Thyroid gland (tissue), 4 donors: ENCODE measurements around the gene PALMD. TPM values are rescaled to one million over a fixed set of nuclear protein-coding genes. Genes with fewer than 3 reads are reported as not detected.

ENCODE experiments used
- DNase-seq, 2 donors: peaks; one replicate each; pipeline ENCODE4 v3.0.0-alpha.2; 2019
- H3K27ac ChIP-seq, 3 donors: fragments of 200-600 bp; sonication (generic); 1 replicate in 2 of 3; 2 replicates in 1 of 3; pipeline ENCODE4 v1.5.1; 2016 to 2019; ENCODE audit warnings: mild to moderate bottlenecking in 1 of 3, moderate library complexity in 1 of 3
- H3K27me3 ChIP-seq: fragments of 200-600 bp; sonication (generic); one replicate; pipeline ENCODE4 v1.5.1; 2019
- H3K36me3 ChIP-seq, 2 donors: fragments of 200-600 bp; sonication (generic); one replicate each; pipeline ENCODE4 v1.5.1; 2016 to 2019
- H3K4me1 ChIP-seq, 2 donors: fragments of 200-600 bp; sonication (generic); one replicate each; pipeline ENCODE4 v1.5.1; 2017 to 2019
- H3K4me3 ChIP-seq, 3 donors: fragments of 200-600 bp; sonication (generic); replicated peaks in 1 of 3; 1 replicate in 2 of 3; 2 replicates in 1 of 3; pipeline ENCODE4 v1.5.1; 2016; ENCODE audit warnings: mild to moderate bottlenecking in 1 of 3
- H3K9me3 ChIP-seq: fragments of 200-600 bp; sonication (generic); one replicate; pipeline ENCODE4 v1.5.1; 2017
- POLR2A ChIP-seq, 2 donors: fragments of 450-650 bp; IDR thresholded peaks; one replicate each; pipeline ENCODE4 v1.6.1; 2017; ENCODE audit warnings: antibody characterized with exemption in 2 of 2, mild to moderate bottlenecking in 2 of 2, moderate library complexity in 1 of 2
- WGBS, 2 donors: methylation state at CpG; one replicate each; pipeline ENCODE4 v1.1.5; 2017; 5-methylcytosine and 5-hydroxymethylcytosine counted together
- intact Hi-C: fragments of 100-400 bp; cut with DNase I; formaldehyde crosslinking; loops from one replicate; pipeline ENCODE4 v1.15.1; 2023
- total RNA-seq, 4 donors: library from RNA; depleted of rRNA; stranded (reverse); fragments of >200 nt; gene quantifications; one replicate each; pipeline ENCODE4 v1.2.3, GENCODE V29; 2016
- TF ChIP-seq, protein P1 (sequence below), 6 experiments: fragments of 200-600 bp in 3 of 6; fragments of 450-650 bp in 3 of 6; sonication (generic) in 3 of 6; IDR thresholded peaks; one replicate each; pipeline ENCODE4 v1.5.1; 2016 to 2019; ENCODE audit warnings: antibody characterized with exemption in 6 of 6, mild to moderate bottlenecking in 2 of 6, inconsistent platforms in 1 of 6, moderate library complexity in 1 of 6

The PALMD gene
- total RNA-seq, 4 donors from 2014 or later: 6.9 to 14.1 (median 11.2) TPM

DNA sequence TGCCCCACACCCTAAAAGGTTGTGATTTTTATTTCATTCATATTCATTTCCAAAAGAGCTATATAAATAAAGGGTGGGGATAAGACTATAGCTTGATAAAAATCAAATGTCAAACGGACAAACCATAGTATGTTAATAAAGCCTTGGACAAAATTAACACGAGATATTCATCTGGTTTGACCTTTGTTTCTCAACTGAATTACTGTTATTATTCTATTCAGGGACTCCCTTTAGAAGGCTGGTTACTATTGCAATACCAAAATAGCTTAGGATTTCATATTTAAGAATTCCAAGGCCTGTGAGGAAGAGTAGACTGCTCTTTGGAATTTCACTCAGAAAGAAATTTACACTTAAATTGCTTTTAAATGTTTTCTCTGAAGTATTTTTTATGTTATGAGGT is 10.2 kb upstream of the PALMD start:
- intact Hi-C loops: no loop called here
- no peaks in the 10 kb centered on the region for H3K9me3 ChIP-seq
- H3K4me3 ChIP-seq: no peak overlapping the region
- no peak for DNase-seq
- 83 to 85% methylated on average over 2 of the region's 2 CpGs for WGBS, 2 donors
- no peaks in the 10 kb centered on the region for H3K36me3 ChIP-seq
- H3K4me1 ChIP-seq: no peaks in the 10 kb centered on the region
- H3K27me3 ChIP-seq: no peaks in the 10 kb centered on the region
- TF ChIP-seq, protein P1, sequence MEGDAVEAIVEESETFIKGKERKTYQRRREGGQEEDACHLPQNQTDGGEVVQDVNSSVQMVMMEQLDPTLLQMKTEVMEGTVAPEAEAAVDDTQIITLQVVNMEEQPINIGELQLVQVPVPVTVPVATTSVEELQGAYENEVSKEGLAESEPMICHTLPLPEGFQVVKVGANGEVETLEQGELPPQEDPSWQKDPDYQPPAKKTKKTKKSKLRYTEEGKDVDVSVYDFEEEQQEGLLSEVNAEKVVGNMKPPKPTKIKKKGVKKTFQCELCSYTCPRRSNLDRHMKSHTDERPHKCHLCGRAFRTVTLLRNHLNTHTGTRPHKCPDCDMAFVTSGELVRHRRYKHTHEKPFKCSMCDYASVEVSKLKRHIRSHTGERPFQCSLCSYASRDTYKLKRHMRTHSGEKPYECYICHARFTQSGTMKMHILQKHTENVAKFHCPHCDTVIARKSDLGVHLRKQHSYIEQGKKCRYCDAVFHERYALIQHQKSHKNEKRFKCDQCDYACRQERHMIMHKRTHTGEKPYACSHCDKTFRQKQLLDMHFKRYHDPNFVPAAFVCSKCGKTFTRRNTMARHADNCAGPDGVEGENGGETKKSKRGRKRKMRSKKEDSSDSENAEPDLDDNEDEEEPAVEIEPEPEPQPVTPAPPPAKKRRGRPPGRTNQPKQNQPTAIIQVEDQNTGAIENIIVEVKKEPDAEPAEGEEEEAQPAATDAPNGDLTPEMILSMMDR (IDR thresholded peaks at IDR 0.05): no peak
- TF ChIP-seq POLR2A (IDR thresholded peaks at IDR 0.05): no peak
- H3K27ac ChIP-seq: no peak overlapping the region

DNA sequence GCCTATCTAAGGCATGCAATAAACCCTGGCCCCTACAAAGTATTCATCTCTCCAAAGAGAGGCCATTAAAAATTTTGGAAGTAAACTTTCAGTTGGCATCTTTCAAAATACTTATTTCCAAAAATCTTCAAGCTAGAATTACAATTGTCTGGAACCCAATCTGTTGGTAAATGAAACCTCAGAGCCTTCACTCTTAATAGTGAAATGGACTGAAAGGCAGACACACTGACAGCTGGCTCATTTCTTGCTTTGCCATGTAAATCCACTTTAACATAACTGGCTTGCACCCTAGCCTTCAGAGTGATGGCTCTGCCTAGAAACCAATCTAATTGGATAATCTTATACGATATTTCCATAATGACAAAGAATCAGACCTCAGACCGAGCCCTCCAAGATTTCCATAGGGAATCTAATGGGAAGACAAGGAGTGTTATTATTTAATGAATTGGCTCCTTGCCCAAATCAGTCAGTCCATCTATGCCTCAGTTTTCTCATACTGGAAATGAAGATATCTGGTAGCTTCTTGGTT is 9.2 kb upstream of the PALMD start:
- Histone ChIP-seq H3K4me1 (no peaks in the 10 kb centered on the region), H3K27ac (no peak overlapping the region), H3K27me3 (no peaks in the 10 kb centered on the region), H3K36me3 (no peaks in the 10 kb centered on the region), H3K4me3 (no peak overlapping the region), H3K9me3 (no peaks in the 10 kb centered on the region)
- no peak for DNase-seq
- no peak for TF ChIP-seq POLR2A (IDR thresholded peaks at IDR 0.05)
- TF ChIP-seq, protein P1 (IDR thresholded peaks at IDR 0.05): no peak
- 78 to 82% methylated on average over 2 of the region's 2 CpGs for WGBS, 2 donors
- intact Hi-C loops: no loop called here

DNA sequence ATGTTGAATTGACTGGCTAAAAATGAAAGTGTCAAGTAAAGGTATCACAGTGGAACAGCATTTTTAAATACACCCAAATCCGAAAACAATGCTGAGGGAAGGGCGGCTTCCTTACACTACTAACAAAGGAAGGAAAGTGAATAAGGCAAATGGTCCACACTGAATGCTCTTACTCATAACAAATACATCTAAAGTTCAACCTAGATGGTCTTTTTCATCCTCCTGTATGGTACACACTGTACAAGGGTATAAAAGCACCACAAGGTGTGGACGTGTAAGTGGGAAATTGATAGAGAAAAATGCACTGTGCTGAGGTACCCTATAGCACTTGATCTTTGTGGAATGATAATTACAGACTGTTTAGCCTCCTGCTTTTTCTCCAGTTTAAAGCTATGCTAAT is 7.1 kb upstream of the PALMD start:
- 77 to 79% methylated on average over 3 of the region's 3 CpGs for WGBS, 2 donors
- H3K36me3 ChIP-seq: no peaks in the 10 kb centered on the region
- intact Hi-C loops: no loop called here
- H3K9me3 ChIP-seq: no peaks in the 10 kb centered on the region
- no peaks in the 10 kb centered on the region for H3K27me3 ChIP-seq
- TF ChIP-seq, protein P1 (IDR thresholded peaks at IDR 0.05): no peak
- TF ChIP-seq POLR2A (IDR thresholded peaks at IDR 0.05): no peak
- no peak for DNase-seq
- H3K27ac ChIP-seq: no peak overlapping the region
- no peaks in the 10 kb centered on the region for H3K4me1 ChIP-seq
- H3K4me3 ChIP-seq: no peak overlapping the region

DNA sequence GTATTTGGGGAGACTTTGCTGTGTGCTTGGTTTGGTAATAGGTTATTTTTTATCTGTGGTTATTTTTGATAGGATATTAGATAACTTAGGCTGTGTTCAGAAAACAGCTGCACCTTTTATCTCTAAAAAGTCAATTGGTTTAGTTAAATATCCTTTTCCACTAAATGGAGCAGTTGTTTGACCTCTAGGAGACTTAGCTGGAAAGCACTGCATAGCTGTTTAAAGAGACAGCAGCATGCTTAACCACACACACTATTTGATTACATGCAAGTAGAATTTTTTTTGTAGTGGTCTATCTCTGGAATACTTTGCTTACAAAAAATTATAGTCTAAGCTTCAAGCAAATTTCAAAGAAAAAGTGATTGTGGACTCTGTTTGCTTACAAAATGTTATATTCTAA is 6.5 kb upstream of the PALMD start:
- H3K27ac ChIP-seq: no peak overlapping the region
- DNase-seq: no peak
- H3K27me3 ChIP-seq: no peaks in the 10 kb centered on the region
- H3K4me3 ChIP-seq: no peak overlapping the region
- no peaks in the 10 kb centered on the region for H3K9me3 ChIP-seq
- intact Hi-C loops: no loop called here
- H3K36me3 ChIP-seq: no peaks in the 10 kb centered on the region
- TF ChIP-seq, protein P1 (IDR thresholded peaks at IDR 0.05): no peak
- TF ChIP-seq POLR2A (IDR thresholded peaks at IDR 0.05): no peak
- peaks cover under 1 to 5% of the 10 kb centered on the region in 2 donors for H3K4me1 ChIP-seq

DNA sequence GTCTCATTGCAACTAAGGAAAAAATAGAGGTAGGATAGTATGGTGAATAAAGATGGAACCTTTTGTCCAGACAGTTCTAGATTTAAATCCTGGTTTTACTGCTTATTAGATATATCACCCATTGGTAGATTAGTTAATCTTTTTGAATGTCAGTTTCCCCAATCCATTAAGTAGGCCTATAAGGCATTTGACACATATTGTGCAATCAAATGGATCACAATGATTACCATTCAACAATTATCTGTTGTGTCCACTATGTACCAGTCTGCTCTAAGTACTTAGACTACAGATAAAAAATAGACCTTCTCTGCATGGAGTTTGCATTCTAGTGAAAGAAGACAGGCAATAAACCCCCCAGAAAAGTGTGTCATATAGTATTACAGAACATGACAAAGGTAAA is 6.0 kb upstream of the PALMD start:
- no peaks in the 10 kb centered on the region for H3K9me3 ChIP-seq
- DNase-seq: no peak
- H3K27ac ChIP-seq: no peak overlapping the region
- H3K36me3 ChIP-seq: no peaks in the 10 kb centered on the region
- no peak overlapping the region for H3K4me3 ChIP-seq
- H3K4me1 ChIP-seq: peaks cover 6 to 10% of the 10 kb centered on the region in 2 donors
- no peaks in the 10 kb centered on the region for H3K27me3 ChIP-seq
- intact Hi-C loops: no loop called here
- no peak for TF ChIP-seq POLR2A (IDR thresholded peaks at IDR 0.05)
- TF ChIP-seq, protein P1 (IDR thresholded peaks at IDR 0.05): no peak
